GM18951 (cell line): ENCODE measurements around the gene ING4.
A peak's percentile ranks its signal among the peaks of the same experiment; 100 is the strongest.
"Not testable (repeated sequence)": the region's sequence is repeated elsewhere in the genome, so short reads cannot be mapped to it uniquely, and the experiment has no call there.

Source experiments
- POLR2A ChIP-seq: IDR thresholded peaks from 4 replicates; pipeline ENCODE4 v1.6.1; 2011; ENCODE audit warnings: mild to moderate bottlenecking; ENCODE audit not compliant: insufficient read length, insufficient read depth; ENCODE audit errors: extremely low read depth
- in situ Hi-C: fragments of 300-500 bp; cut with MboI; formaldehyde crosslinking; loops from one replicate; pipeline ENCODE4 v1.12.0; 2022; ENCODE audit warnings: low sequenced_read_pairs, mixed read lengths, inconsistent platforms; ENCODE audit not compliant: unreplicated experiment

The ING4 gene

DNA sequence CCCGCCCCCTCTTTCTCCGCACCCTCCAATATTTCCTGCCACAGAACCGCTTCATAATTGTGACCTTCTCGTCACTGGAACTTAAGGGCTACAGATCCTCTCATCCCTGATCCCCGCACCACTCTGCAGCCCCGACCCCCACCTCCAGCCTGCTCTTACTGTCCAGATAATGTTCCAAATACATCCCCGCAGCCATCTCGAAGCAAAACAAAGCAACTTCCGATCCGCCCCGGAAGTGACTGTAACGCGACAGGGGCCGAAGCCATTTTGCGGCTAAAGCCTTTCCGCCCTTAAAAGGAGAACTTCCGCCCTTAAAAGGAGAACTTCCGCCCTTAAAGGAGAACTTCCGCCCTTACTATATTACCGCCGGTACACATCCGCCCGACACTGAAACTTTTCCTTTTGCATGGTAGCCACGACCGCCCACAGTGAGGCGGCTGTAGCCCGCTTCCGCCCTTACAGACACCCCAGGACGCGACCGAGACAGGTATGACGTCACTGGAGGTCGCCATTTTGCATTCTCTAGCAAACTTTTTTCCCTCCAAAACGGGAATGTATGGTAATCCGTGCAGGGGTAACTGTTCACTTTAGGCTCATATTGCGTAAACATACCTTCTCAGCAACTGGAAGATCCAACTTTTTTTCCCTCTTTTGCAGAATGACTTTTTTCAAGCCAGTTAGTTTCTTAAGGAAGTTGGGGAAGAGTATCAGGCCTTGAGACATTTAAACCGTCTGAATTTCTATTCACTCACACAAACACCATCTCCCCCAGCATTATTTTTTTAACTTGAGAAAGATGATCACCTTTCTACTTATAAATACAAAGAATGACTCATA lies at the start of gene ING4:
TSS of gene ING4 (minus strand) at position 214 of the 837 bp plus-strand sequence. CDS start at position 196, 18 bp downstream.
- in situ Hi-C loops, result no loop called here

GRCh38 chr12:6708960-6709394 lies 46.1 kb upstream of the ING4 start:
- in situ Hi-C loops, result no loop called here
- TF ChIP-seq POLR2A, result no peak

More for the DNA sequence above, at the start of gene ING4:
- peak; percentile 56 for TF ChIP-seq POLR2A

- in situ Hi-C loops, result not testable (repeated sequence)
Measured at GRCh38 chr12:6708351-6708750, 45.4 kb upstream of the ING4 start.

DNA sequence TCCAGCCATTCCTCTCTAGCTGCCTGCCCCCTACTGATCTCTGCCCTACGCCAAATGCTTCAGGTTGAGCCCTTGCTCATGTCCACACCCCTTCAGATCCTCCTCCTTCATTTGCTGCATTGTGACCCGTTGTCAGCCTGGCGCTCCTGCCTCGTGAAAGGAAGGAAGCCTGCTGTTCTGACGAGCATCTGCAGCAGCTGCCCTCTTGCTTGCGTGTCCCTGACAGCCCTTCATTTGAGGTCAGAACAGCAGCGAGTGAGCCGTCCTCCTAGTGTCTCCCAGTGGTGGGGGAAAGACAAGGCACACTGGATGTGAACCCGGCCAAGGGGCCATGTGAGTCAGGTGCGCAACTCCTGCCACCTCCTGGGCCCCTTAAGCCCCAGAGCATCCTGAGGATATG lies 40.7 kb upstream of the ING4 start:
- TF ChIP-seq POLR2A, result no peak
- in situ Hi-C loops, result no loop called here

DNA sequence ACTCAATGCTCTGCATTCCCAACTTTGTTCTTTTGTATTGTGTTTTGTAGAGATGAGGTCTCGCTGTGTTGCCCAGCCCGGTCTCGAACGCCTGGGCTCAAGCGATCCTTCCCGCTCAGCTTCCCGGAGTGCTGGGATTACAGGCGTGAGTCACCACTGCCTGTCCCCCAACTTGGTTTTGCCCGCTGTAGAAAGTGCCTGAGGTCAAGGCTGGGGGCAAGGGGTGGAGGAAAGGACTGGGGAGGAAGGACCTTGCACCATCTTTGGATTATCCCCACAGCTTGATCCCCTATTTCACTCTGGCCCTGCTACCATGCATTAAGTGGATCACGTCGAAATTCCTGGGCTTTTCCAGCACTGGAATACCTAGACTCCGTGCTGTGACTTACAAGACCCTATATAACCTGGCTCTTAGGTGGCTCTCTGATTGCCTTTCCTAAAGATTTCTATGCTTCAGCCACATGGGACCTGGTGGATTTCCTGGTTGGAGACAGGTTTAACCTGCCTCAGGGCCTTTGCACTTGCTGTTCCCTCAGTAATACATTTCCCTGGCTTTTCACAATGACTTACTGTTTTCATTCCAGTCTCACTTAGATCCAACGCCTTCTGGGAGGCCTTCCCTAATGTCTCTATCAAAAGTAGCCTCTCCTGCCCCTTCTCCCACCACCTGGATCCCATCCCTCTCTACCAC lies 38.3 kb upstream of the ING4 start:
- in situ Hi-C loops, result no loop called here

DNA sequence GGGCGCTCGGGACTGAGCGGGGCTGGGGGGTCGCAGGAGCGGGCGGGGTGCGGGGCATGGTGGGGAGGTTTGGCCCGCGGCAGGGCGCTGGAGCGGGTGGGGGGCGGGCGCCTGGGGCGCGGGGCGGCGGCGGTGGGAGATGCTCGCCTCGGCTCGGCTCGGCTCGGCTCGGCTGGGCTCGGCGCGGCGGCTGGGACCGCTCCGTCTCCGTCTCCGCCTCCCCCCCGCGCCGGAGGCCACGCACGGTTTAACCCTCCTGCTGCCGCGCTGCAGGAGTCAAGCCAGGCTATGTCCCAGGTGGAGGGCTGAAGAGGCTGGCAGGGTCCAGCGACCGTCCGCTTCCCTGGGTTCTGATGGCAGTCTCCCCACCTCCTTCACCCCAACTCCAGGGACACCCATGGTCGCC lies 37.7 kb upstream of the ING4 start, which contains the start of gene PIANP:
TSS of gene PIANP (minus strand) at position 170 of the 406 bp plus-strand sequence. CDS start 2,754 bp downstream, outside the sequence.
- TF ChIP-seq POLR2A, result no peak

More for the DNA sequence above, 38.3 kb upstream of the ING4 start:
- no peak for TF ChIP-seq POLR2A

DNA sequence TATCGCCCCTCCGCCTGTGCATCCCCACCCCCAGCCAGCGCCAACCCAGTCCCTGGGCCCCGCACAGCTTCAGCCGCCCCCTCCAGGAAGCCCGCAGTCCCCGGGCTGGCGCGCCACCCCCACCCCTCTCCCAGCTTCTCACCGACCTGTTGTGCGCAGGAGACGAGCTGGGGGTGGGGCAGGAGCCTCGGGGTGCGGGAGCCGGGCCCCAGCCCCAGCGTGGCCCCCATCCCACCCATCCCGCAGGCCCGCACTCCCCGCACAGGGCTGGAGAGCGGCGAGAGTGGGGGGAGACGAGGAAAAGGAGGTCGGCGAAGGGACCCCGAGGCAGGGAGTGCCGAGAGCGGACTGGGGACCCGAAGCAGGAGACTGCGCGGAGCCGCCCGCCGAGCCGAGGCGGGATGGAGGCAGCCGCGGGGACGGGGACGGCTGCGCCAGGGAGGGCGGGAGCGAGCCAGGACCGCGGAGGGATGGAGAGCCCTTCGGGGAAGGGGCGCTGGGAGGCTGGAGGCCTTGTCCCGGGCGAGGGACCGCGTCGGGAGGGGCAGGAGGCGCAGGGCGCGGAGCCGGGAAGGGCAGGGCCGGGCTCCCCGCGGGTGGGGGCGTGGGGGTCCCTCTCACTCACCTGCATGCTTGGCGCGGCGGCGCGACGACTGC lies 37.2 kb upstream of the ING4 start:
- in situ Hi-C loops, result no loop called here
- TF ChIP-seq POLR2A, result no peak

More for the DNA sequence above, 37.7 kb upstream of the ING4 start, which contains the start of gene PIANP:
- in situ Hi-C loops, result no loop called here

DNA sequence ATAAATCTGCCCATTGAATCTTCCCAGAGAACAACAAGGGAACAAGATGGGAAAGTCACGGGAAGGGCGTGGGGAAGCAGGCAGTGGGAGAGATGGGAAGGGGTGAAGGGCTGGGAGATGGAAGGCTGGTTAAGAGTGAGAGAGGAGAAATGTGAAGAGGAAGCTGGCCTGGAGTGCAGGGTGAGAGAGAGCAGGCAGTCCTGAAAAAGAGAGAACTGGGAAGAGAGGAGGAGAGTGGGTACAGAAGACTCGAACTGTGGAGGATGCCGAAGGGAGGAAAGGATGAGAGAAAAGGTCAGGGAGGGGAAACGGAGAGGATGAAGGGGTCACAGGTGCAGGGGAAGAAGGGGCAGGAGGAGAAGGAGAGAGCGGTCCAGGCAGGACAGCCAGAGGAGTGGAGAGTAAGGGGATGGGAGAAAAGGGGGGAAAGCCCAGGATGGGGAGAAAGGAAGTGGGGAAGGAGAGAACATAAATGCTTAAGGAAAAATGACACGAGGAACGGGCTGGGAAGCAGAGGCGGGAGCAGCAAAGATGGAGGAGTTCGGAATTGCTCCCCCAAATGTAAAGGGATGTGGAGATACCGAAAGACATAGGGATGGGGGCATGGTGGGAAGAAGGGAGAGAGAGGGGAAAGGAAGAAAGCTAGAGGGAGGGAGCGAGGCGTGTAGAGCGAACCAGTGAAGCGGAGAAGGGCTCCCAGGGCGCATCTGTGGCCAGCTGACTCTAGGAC lies 36.5 kb upstream of the ING4 start:
- in situ Hi-C loops, result no loop called here

GRCh38 chr12:6698352-6699046 lies 35.6 kb upstream of the ING4 start:
- no peak for TF ChIP-seq POLR2A

More for the DNA sequence above, 36.5 kb upstream of the ING4 start:
- no peak for TF ChIP-seq POLR2A

DNA sequence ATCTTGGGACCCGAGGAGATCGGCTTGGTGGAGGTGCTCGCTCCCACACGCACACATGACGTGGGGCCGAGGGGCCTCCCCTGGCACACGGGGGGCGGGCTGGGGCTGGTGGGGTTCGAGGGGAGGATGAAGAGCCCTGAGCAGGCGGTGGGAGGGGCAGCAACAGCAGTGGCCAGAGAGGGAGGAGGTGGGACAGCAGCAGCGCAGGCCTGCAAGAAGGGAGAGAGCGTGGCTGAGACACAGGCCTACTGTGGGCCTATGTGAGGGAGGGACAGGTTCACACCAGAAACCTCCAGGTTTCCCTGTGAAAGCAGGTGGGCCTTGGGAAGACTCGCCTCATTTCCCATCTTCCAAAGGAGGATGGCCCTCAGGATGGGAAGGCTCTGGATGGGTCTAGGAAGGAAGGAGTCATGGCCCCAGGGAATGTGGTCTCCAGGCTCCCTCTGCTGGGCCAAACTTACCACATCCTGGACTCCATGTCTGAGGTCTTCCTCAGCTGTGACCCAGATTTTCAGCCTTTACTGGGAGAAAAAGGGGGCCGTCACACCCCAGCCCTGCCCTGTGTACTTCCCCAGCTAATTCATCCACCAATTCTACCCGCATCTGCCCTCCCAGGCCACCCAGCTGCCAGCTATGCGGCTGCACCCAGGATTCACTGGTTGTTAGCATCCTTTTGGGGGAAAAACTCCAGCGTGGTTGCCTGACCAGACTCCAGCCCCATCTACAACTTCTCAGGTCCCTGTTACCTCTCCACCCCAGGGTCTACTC lies 34.8 kb upstream of the ING4 start:
- TF ChIP-seq POLR2A, result no peak
- in situ Hi-C loops, result no loop called here

More at GRCh38 chr12:6698352-6699046, 35.6 kb upstream of the ING4 start:
- in situ Hi-C loops, result no loop called here
